Measurements from ENCODE around the gene CASP8AP2.

DNA sequence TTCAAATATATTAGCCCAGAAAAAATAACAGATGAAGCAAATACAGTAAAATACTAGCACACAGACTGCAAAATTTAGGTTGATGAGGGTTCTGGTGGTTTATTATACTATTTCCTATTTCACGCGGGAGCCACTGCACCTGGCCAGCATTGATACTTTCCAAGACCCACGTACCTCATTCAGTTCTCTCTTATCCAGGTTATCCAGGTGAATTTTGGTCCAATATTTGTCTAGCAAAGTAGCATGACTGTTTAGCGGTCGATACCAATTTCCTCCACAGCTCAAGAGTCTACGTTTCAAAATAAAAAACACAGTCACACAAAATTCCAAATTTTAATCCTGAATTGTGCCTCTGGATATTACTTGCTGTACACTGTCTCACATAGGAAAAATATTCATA is 44.8 kb upstream of the CASP8AP2 start:
- TF ChIP-seq POLR2A (IDR thresholded peaks at IDR 0.05): no peak
- TF ChIP-seq, protein P1, sequence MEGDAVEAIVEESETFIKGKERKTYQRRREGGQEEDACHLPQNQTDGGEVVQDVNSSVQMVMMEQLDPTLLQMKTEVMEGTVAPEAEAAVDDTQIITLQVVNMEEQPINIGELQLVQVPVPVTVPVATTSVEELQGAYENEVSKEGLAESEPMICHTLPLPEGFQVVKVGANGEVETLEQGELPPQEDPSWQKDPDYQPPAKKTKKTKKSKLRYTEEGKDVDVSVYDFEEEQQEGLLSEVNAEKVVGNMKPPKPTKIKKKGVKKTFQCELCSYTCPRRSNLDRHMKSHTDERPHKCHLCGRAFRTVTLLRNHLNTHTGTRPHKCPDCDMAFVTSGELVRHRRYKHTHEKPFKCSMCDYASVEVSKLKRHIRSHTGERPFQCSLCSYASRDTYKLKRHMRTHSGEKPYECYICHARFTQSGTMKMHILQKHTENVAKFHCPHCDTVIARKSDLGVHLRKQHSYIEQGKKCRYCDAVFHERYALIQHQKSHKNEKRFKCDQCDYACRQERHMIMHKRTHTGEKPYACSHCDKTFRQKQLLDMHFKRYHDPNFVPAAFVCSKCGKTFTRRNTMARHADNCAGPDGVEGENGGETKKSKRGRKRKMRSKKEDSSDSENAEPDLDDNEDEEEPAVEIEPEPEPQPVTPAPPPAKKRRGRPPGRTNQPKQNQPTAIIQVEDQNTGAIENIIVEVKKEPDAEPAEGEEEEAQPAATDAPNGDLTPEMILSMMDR (IDR thresholded peaks at IDR 0.05): no peak

All from testis (tissue), 2 donors.